Type B pancreatic cell (in vitro differentiated cells): ENCODE results near the gene UBXN2A. TPM values are rescaled to one million over a fixed set of nuclear protein-coding genes. Genes with fewer than 3 reads are reported as not detected.

ENCODE experiments used
- DNase-seq: peaks from one replicate; pipeline ENCODE4 v3.0.0; 2021; ENCODE audit warnings: mixed read lengths; ENCODE audit not compliant: unreplicated experiment; ENCODE audit errors: extremely low spot score
- H3K27ac Mint-ChIP-seq: 2 replicates; pipeline ENCODE4 v1.8.0; 2021; ENCODE audit warnings: mild to moderate bottlenecking, mixed read lengths
- H3K27me3 Mint-ChIP-seq: 2 replicates; pipeline ENCODE4 v1.8.0; 2021; ENCODE audit warnings: mixed read lengths
- H3K36me3 Mint-ChIP-seq: 2 replicates; pipeline ENCODE4 v1.8.0; 2021; ENCODE audit warnings: mixed read lengths
- H3K4me1 Mint-ChIP-seq: one replicate; pipeline ENCODE4 v1.8.0; 2021; ENCODE audit warnings: mixed read lengths; ENCODE audit not compliant: unreplicated experiment
- H3K4me3 Mint-ChIP-seq: 2 replicates; pipeline ENCODE4 v1.8.0; 2021; ENCODE audit warnings: mild to moderate bottlenecking, mixed read lengths
- H3K9me3 Mint-ChIP-seq: 2 replicates; pipeline ENCODE4 v1.8.0; 2021; ENCODE audit warnings: mixed read lengths
- CTCF ChIP-seq: fragments of 200-600 bp; sonication (generic); conservative IDR thresholded peaks from 2 replicates; pipeline ENCODE4 v1.5.0; 2021; ENCODE audit warnings: antibody characterized with exemption, mild to moderate bottlenecking
- total RNA-seq: library from RNA; stranded (reverse); gene quantifications from 2 replicates; pipeline ENCODE4 v1.2.1, GENCODE V29; 2021; ENCODE audit warnings: low replicate concordance

The UBXN2A gene
- total RNA-seq, 1 donor from 2014 or later: 20.7 TPM

DNA sequence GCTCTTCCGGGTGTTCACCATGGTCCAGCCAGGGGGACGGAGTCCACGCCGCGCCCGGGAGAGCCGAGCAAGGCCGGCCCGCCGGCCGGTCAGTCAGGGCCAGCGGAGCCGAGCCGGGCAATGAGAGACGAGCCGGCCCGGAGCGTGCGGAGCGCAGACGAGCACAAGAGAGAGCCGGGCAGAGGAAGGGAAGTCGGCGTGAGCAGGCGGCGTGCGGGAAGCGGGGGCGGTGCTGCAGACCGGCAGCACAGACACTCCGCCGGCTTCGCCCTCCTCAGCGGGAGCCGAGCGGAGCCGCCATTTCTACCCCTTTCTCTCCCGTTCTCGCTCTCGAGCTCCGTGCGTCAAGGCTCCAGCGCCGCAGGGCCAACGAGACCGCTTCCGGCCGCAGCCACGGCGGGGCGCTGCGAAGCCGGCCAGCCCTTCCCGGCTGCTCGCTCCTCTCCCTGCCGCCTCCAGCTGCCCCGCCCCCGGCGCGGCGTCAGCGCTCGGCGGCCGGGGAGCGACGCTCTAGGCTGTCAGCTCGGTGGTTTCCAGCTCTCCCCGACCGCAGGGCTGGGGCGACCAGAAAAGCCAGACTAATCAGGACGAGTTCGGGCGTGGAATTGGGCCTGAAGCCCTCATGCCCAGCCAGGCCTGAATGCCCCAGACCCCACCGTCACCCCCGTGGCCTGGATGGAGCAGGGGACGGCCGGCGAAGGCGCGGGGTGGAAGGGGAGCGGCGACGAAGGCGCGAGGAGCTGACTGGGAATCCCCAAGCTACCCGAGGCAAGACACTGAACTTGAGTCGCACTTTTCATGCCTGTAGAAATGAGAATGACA, 13.3 kb upstream of the UBXN2A start, which contains the start of gene ATAD2B:
Gene ATAD2B, minus strand, starts transcription at position 374 of the 822 bp plus-strand sequence. Its CDS starts 353 bp downstream, at position 21.
- peak within 1 kb of the TSS; percentile 97 for H3K4me3 Mint-ChIP-seq
- TF ChIP-seq CTCF: peak; percentile 91

DNA sequence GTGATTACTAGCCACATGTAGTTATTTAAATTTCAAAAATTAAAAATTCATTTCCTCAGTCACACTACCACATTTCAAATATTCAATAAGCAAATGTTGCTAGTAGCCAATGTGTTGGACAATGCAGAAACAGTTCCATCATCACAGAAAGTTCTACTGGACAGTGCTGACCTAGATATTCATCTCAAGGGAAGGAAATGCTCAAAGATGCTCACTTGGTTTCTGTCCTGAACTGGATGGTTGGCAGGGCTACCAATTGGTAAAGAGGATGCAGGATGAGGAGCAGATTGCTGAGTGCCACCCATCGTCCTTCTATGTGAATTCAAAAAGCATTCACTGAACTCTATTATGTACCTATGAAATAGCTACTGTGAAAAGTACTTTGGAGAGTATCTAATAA, 6.0 kb upstream of the UBXN2A start:
- Mint-ChIP-seq H3K9me3 (no peaks in the 10 kb centered on the region), H3K4me3 (no peak overlapping the region), H3K4me1 (peaks cover 8% of the 10 kb centered on the region), H3K27me3 (no peaks in the 10 kb centered on the region), H3K27ac (no peak overlapping the region), H3K36me3 (peaks cover 7% of the 10 kb centered on the region)
- DNase-seq: no peak
- TF ChIP-seq CTCF: no peak

More for the DNA sequence above, 13.3 kb upstream of the UBXN2A start, which contains the start of gene ATAD2B:
- H3K4me1 Mint-ChIP-seq: peaks cover 19% of the 10 kb centered on the region
- peak within 1 kb of the TSS; percentile 100 for H3K27ac Mint-ChIP-seq
- DNase-seq: peak; percentile 98
- no peaks in the 10 kb centered on the region for H3K9me3 Mint-ChIP-seq
- peaks cover 3% of the 10 kb centered on the region for H3K36me3 Mint-ChIP-seq
- H3K27me3 Mint-ChIP-seq: no peaks in the 10 kb centered on the region

- no peak for DNase-seq
- Mint-ChIP-seq H3K36me3 (peaks cover 19% of the 10 kb centered on the region), H3K27ac (peak overlapping the region; percentile 87), H3K4me1 (peaks cover 43% of the 10 kb centered on the region), H3K27me3 (no peaks in the 10 kb centered on the region), H3K9me3 (peaks cover 5% of the 10 kb centered on the region), H3K4me3 (peak overlapping the region; percentile 93)
- TF ChIP-seq CTCF: no peak
Observed at GRCh38 chr2:23940718-23941620, 706 bp downstream of the UBXN2A start.

GRCh38 chr2:23941644-23942043, 1.4 kb downstream of the UBXN2A start:
- H3K27ac Mint-ChIP-seq: no peak overlapping the region
- peaks cover 43% of the 10 kb centered on the region for H3K4me1 Mint-ChIP-seq
- H3K9me3 Mint-ChIP-seq: peaks cover 5% of the 10 kb centered on the region
- TF ChIP-seq CTCF: no peak
- H3K27me3 Mint-ChIP-seq: no peaks in the 10 kb centered on the region
- H3K4me3 Mint-ChIP-seq: peak overlapping the region; percentile 65
- H3K36me3 Mint-ChIP-seq: peaks cover 19% of the 10 kb centered on the region
- DNase-seq: no peak

DNA sequence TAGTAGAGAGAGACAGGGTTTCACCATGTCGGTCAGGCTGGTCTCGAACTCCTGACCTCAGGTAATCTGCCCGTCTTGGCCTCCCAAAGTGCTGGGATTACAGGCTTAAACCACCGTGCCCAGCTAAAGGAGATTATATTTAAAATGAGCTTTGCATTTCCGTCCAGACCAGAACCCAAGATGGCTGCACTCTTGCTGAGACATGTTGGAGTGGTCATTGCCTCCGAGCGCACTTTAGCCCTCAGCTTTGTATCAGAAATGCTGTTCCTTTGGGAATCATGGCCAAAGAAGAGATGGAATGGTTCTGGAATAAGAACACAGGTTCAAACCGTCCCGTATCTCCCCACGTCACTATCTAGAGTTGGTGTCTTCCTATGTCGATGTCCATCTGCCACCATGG, 3.4 kb downstream of the UBXN2A start:
- H3K9me3 Mint-ChIP-seq: peaks cover 5% of the 10 kb centered on the region
- no peaks in the 10 kb centered on the region for H3K27me3 Mint-ChIP-seq
- DNase-seq: no peak
- no peak overlapping the region for H3K27ac Mint-ChIP-seq
- no peak for TF ChIP-seq CTCF
- H3K36me3 Mint-ChIP-seq: peaks cover 24% of the 10 kb centered on the region
- no peak overlapping the region for H3K4me3 Mint-ChIP-seq
- H3K4me1 Mint-ChIP-seq: peaks cover 41% of the 10 kb centered on the region
